ENCODE measurements around the gene PLCL2. TPM values are rescaled to one million over a fixed set of nuclear protein-coding genes. Genes with fewer than 3 reads are reported as not detected.
"Not testable (repeated sequence)": the region's sequence is repeated elsewhere in the genome, so short reads cannot be mapped to it uniquely, and the experiment has no call there.

Gene PLCL2
- total RNA-seq, 1 donor from 2014 or later: 1.6 TPM

DNA sequence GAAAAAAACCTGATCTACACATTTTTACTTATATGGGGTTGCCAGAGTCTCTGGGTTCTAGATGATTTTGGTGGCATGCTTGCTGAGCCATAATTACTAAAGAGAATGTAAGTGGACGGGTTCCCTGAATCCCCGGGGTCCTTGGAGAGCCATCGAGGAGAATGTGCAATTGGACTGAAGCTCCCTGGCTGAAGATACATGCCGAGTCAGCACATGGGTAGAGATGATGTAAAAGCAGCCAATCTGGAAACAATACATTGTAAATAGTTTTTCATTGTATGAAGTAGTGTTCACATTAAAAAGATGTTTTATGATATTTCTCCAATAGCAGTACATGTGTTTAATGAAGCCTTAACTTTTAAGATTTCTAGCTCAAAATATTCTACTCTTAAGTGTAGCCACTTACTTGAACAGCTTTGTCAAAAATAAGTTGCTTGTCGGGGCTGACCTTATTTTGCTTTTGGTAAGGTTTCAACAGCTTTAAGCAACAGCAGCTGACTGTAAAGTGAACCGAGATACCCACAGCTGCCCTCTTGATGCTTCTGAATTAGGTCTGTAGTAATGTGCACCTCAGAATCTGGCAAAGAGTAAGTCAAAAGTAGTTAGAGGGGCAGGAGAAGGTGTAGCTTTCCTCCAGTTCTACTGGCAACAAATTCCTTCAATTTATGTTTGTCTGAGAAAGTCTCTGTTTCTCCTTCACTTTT lies 205.7 kb downstream of the PLCL2 start:
- no peak for DNase-seq (ENCODE audit: low read depth)
- TF ChIP-seq, protein P1, sequence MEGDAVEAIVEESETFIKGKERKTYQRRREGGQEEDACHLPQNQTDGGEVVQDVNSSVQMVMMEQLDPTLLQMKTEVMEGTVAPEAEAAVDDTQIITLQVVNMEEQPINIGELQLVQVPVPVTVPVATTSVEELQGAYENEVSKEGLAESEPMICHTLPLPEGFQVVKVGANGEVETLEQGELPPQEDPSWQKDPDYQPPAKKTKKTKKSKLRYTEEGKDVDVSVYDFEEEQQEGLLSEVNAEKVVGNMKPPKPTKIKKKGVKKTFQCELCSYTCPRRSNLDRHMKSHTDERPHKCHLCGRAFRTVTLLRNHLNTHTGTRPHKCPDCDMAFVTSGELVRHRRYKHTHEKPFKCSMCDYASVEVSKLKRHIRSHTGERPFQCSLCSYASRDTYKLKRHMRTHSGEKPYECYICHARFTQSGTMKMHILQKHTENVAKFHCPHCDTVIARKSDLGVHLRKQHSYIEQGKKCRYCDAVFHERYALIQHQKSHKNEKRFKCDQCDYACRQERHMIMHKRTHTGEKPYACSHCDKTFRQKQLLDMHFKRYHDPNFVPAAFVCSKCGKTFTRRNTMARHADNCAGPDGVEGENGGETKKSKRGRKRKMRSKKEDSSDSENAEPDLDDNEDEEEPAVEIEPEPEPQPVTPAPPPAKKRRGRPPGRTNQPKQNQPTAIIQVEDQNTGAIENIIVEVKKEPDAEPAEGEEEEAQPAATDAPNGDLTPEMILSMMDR (IDR thresholded peaks at IDR 0.05; ENCODE audit: insufficient read depth, low read length, severe bottlenecking): no peak
- no peak overlapping the region for H3K4me3 ChIP-seq (ENCODE audit: low read depth, low read length)
- no peak for FAIRE-seq
- H3K27me3 ChIP-seq (ENCODE audit: control insufficient read depth, insufficient read depth, low read length): no peaks in the 10 kb centered on the region
- no peaks in the 10 kb centered on the region for H3K36me3 ChIP-seq (ENCODE audit: control insufficient read depth, insufficient read depth, low read length)

DNA sequence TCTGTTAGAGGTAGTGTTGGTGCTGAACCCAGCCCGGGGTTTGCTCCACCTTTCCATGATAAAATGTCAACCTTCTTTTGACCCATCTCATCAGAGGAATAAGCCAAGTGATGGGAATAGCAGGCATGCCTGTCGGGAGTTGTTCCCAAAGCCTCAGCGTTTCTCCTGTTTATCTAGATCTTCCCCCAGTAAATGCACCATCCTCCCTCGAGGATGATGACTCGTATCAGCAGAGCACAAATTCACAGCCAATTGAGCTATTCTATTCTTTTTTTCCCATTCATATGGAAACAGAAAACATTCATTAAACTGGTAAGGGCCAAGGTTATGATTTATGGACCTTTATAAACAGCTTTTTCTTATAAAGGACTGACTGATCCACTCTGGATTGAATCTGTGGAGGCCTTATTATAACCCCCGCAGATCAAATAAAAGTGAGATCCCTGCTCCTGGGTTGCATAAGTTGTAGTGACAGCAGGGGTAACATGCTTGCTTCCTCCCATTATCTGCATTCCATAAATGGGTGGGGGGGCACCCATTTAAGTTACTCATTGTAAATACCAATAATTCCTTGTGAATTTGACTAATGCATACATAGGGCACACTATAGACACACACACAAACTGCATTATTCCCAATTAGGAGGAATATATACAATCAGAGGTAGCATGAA lies 207.3 kb downstream of the PLCL2 start:
- Histone ChIP-seq H3K27me3 (ENCODE audit: control insufficient read depth, insufficient read depth, low read length) (no peaks in the 10 kb centered on the region), H3K36me3 (ENCODE audit: control insufficient read depth, insufficient read depth, low read length) (no peaks in the 10 kb centered on the region), H3K4me3 (ENCODE audit: low read depth, low read length) (no peak overlapping the region)
- DNase-seq (ENCODE audit: low read depth) (no peak), FAIRE-seq (no peak)
- TF ChIP-seq, protein P1 (IDR thresholded peaks at IDR 0.05; ENCODE audit: insufficient read depth, low read length, severe bottlenecking): no peak

DNA sequence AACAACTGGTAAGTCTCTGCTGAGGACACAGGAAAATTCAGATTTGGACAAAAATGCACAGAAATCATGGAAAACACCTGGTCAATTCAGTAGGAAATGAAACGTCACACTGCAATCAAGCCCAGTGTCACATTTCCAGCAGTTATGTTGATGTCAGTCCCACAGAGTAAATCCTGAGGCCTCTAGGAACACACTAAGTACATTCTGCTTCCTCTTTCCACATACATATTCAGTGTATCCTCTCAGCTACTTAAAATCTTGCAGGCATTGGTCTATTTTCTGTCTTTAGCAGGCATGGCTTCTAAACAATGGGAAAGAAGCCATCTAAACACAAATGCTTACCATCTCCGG lies 207.8 kb downstream of the PLCL2 start:
- Histone ChIP-seq H3K36me3 (ENCODE audit: control insufficient read depth, insufficient read depth, low read length) (no peaks in the 10 kb centered on the region), H3K27me3 (ENCODE audit: control insufficient read depth, insufficient read depth, low read length) (no peaks in the 10 kb centered on the region), H3K4me3 (ENCODE audit: low read depth, low read length) (no peak overlapping the region)
- TF ChIP-seq, protein P1 (IDR thresholded peaks at IDR 0.05; ENCODE audit: insufficient read depth, low read length, severe bottlenecking): no peak
- FAIRE-seq (no peak), DNase-seq (ENCODE audit: low read depth) (no peak)

DNA sequence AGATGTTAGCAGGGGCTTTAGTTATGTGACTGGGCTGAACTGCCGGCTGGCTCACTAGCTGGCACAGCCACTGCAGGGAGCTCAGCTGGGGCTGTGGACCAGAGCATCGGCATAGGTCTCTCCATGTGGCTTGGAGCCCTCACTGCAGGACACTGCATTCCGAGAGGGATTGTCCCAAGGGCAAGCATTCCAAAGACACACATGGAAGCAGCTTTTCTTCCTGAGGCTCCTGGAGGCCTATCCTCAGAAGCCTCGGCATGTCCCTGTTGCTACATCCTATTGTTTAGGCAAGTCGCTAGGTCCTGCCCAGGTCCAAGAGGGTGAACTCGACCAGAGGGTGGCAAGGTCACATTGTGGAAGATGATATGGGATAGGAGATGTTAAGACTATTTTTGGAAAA lies 209.8 kb downstream of the PLCL2 start:
- DNase-seq (ENCODE audit: low read depth) (no peak), FAIRE-seq (no peak)
- TF ChIP-seq, protein P1 (IDR thresholded peaks at IDR 0.05; ENCODE audit: insufficient read depth, low read length, severe bottlenecking): no peak
- H3K4me3 ChIP-seq (ENCODE audit: low read depth, low read length): no peak overlapping the region
- H3K36me3 ChIP-seq (ENCODE audit: control insufficient read depth, insufficient read depth, low read length): no peaks in the 10 kb centered on the region
- H3K27me3 ChIP-seq (ENCODE audit: control insufficient read depth, insufficient read depth, low read length): no peaks in the 10 kb centered on the region

DNA sequence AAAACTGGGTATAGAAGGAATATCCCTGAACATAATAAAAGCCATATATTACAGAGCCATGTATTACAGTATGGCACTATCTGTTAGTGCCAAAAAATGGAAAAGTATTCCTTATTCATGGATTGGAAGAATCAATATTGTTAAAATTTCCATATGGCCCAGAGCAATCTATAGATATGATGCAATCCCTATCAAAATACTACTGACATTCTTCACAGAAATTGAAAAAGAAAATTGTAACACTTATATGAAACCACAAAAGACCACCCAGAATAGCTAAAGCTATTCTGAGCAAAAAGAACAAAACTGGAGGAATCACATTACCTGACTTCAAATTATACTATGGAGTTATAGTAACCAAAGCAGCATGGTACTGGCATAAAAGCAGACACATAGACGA lies 218.8 kb downstream of the PLCL2 start:
- TF ChIP-seq, protein P1 (IDR thresholded peaks at IDR 0.05; ENCODE audit: insufficient read depth, low read length, severe bottlenecking): no peak
- no peak for FAIRE-seq
- H3K4me3 ChIP-seq (ENCODE audit: low read depth, low read length): no peak overlapping the region
- H3K36me3 ChIP-seq (ENCODE audit: control insufficient read depth, insufficient read depth, low read length): no peaks in the 10 kb centered on the region
- DNase-seq (ENCODE audit: low read depth): no peak
- H3K27me3 ChIP-seq (ENCODE audit: control insufficient read depth, insufficient read depth, low read length): no peaks in the 10 kb centered on the region

DNA sequence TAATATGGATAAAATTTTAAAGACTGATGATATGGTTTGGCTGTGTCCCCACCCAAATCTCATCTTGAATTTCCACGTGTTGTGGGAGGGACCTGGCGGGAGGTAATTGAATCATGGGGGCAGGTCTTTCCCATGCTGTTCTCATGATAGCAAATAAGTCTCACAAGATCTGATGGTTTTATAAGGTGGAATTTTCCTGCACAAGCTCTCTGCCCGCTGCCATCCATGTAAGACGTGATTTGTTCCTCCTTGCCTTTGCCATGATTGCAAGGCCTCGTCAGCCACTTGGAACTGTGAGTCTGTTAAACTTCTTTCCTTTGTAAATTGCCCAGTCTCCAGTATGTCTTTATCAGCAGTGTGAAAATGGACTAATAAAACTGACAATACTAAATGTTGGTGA lies 222.0 kb downstream of the PLCL2 start:
- not testable (repeated sequence) for DNase-seq (ENCODE audit: low read depth); H3K4me3 ChIP-seq (ENCODE audit: low read depth, low read length); H3K27me3 ChIP-seq (ENCODE audit: control insufficient read depth, insufficient read depth, low read length); H3K36me3 ChIP-seq (ENCODE audit: control insufficient read depth, insufficient read depth, low read length); FAIRE-seq

Data from bronchial epithelial cell (primary cell).